Activated CD8-positive, alpha-beta memory T cell treated with anti-CD3 and anti-CD28 coated beads for 36 hours (primary cell): Measurements from ENCODE around the gene TUG1. TPM values are rescaled to one million over a fixed set of nuclear protein-coding genes. Genes with fewer than 3 reads are reported as not detected.

ENCODE experiments used
- CTCF ChIA-PET: fragments of 350-600 bp; sonication (Branson Sonifier 250); formaldehyde crosslinking; loops from one replicate; lab custom pipeline; 2021; ENCODE audit warnings: antibody characterized with exemption; lab: Charles Lee
- POLR2A ChIA-PET: fragments of 350-600 bp; sonication (Branson Sonifier 250); formaldehyde crosslinking; loops from one replicate; lab custom pipeline; 2021; ENCODE audit warnings: antibody characterized with exemption; lab: Charles Lee
- total RNA-seq, 2 experiments: library from RNA; stranded (reverse); gene quantifications; one replicate each; pipeline ENCODE4 v1.2.3, GENCODE V29; 2021

Gene TUG1
- total RNA-seq, 2 experiments from 2014 or later: 42.7 to 44.9 TPM

DNA sequence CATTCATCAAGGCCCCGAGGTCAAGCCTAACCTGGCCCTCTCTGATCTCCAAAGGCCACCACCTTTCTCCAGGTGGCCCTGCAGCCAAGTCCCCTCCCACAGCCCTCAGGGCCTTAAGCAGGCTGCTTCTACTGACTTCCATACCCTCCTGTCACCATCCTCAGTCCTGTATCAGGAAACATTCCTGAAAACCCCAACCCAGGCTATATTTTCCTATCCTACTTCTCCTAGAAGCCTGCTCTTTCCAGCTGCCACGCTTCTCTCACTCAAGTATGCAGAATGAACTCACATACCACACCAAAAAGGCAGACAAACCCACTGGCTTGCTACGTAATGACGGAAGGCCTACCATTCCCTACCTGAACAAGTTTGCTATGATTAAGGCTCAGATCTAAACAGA lies 24.1 kb upstream of the TUG1 start:
- ChIA-PET POLR2A (interaction anchor here (0.6 kb wide), 1 partner anchor 140 kb away, joined by 3 read pairs; no protein-coding TSS in a partner anchor), CTCF (interaction anchor here (1.0 kb wide), 1 partner anchor 8 kb away, joined by 3 read pairs; no protein-coding TSS in a partner anchor)

DNA sequence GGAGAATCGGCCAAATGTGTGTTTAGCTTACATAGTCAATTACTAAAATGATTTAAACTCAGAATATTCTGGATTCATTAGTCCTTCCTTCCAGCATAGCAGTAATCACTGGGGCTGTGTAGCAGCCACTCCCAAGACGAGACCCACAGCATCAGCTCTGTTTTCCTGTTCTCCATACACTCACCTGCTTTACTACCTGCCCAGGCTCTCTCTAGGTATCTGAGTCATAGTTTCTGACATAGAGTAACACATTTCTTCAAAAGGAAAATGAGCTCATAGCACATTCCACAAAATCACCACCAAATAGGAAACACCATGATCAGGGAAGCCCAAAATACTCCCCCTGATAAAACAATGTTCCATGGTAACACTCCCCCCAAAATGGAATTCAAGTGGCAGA lies 23.4 kb upstream of the TUG1 start:
- ChIA-PET POLR2A (no interaction called here), CTCF (interaction anchor here (1.0 to 1.1 kb wide), 2 partner anchors 8 to 203 kb away, joined by 3 read pairs; no protein-coding TSS in a partner anchor)

DNA sequence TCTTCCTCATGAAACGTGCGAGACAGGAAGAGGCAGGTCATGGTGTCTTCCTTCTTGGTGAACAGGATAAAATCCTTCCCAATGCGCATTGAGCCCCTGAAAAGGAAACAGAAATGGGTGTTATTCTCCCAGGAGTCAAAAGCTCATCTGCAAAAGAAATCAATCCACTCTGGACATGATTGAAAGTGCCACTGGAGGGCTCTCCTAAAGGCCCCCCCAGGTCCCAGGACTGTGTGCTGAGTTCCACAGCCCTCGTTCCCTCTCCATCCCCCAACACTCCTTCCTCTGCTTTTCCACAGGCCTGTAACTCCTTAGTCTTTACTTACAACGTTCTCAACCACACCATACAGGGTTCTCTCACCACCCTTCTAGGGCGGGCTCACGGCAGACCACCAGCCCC lies 22.7 kb upstream of the TUG1 start:
- ChIA-PET POLR2A (no interaction called here), CTCF (interaction anchor here (0.9 to 1.1 kb wide), 4 partner anchors 10 to 203 kb away, joined by 3 to 5 read pairs (median 3); no protein-coding TSS in a partner anchor)

DNA sequence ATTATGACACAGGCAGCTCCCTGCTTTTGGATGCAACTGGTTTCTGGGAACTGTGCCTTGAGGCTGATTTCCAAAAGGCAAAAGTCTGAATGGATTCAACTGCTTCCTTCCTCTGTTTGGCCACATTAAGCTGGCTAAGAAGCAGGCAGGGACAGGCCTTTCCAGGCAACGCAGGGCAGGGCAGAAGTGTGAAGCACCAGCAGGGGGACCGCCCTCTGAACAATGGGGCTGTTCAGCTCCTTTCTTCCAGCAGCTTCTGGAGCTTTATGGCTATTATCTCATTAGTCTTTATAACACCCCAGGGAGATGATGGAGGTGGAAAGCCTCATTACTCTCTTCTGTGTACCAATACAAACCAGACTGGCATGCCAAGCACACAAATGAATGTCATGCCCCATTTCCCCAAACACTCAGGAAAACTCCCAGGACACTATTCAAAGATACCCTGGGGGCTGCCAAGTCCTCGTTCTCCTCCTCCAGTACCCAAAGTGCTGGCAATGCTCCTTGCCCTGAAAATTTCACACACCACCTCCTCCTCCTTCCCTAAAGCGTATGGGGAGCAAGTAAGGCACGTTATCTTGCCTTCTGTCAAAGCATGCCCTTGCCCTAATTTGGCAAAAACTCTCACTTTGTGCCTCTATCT lies 21.8 kb upstream of the TUG1 start:
- POLR2A ChIA-PET: no interaction called here
- CTCF ChIA-PET: interaction anchor here (0.6 to 1.0 kb wide), 6 partner anchors 9 to 327 kb away, joined by 3 to 5 read pairs (median 4); no protein-coding TSS in a partner anchor

DNA sequence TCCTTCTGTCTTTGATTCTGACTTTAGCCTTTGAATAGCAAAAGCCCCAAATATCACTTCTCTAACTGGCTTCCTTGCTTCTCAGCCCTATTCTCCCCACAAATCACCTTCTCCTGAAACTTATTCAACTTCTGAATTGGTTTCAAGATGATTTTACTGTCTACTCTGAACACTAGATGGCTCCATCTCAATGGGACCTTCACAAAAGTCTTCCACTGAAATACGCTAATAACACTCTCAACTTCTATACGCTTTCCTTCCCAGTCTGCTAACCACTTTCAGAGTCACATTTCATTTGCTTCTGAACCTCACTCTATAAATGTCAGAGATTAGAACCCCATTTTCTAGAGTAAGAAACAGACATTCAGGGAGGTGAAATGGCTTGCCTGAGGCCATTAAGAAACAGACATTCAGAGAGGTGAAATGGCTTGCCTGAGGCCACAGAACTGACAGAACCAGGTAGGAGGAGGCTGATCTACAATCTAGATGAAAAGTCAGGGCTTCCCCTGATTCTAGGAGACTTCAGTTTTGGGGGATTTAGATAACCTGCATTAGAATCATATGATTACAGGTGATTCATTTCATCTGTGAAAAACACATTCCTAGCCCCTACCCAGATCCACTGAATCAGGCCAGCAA lies 21.1 kb upstream of the TUG1 start:
- ChIA-PET POLR2A (no interaction called here), CTCF (interaction anchor here (0.6 kb wide), 1 partner anchor 8 kb away, joined by 3 read pairs; no protein-coding TSS in a partner anchor)

DNA sequence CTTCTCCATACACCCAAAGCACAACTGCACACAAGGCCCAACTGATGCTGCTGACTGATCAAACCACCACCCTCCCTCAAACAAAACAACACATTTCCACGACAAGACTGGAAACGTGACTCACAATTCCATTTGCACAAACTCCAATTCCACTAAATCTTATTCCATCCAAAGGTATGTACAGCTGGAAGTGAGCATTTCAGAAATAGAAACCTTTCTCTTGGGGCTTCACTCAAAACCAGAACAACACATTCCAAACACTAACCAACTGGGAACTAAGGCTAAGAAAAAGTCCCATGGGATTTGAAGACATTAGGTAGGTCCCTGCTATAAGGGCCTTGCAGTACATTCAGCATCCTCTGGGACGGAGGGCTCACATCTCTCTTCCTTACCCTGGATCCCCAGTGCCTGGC lies 20.1 kb upstream of the TUG1 start:
- CTCF ChIA-PET: no interaction called here
- POLR2A ChIA-PET: no interaction called here

DNA sequence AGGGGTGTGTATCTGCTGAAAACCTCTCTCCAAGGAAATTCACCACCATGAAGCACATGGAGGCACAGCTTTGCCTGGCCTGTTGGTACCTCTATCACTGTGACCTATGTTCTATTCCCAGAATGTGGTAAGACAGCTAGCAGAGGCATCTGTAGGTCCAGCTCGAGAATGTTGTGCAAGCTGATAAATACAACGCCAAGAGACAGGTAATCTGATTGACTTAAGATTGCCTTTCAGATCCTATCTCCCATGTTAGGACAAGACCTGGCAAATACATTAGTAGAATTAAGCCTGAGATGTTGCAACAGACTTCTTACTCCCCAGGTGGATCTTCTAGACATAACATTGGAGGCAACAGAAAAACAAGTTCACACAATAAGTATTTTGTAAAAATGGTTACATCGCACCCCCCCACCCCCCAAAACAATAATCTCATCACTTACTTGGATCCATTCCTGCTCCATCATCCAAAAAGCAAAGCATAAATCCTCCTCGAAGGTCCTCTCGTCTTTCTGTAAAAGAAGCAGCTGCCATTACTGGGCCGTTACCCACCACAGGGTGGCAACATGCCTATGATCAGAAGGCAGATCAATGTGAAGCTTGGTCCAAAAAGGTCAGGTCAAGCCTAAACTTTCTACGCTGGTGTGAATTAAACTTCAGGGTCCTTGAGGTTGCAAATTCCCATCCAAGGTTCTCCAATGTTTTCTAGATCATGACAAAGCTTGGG lies 19.0 kb upstream of the TUG1 start:
- ChIA-PET CTCF (no interaction called here), POLR2A (no interaction called here)

DNA sequence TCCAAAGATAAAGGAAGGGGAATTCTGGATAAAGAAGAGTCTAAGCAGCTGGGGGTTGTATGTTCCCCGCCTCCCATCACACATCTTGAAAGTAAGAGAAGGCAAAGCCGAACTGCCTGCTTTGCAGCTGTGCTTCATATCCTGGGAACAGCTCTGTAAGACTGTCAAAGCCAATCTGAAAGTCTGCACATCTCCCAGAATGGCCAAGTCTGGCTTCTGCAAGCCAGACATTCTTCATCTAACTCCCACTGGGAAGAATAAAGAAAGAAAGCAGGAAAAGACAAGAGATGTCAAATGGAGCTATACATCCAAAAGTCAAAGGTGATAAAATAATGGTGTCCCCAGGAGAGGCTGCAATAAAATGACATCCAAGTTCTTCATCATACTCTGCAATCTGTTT lies 15.9 kb upstream of the TUG1 start:
- ChIA-PET CTCF (interaction anchor here (2.1 kb wide), 1 partner anchor 132 kb away, joined by 7 read pairs; no protein-coding TSS in a partner anchor), POLR2A (no interaction called here)

DNA sequence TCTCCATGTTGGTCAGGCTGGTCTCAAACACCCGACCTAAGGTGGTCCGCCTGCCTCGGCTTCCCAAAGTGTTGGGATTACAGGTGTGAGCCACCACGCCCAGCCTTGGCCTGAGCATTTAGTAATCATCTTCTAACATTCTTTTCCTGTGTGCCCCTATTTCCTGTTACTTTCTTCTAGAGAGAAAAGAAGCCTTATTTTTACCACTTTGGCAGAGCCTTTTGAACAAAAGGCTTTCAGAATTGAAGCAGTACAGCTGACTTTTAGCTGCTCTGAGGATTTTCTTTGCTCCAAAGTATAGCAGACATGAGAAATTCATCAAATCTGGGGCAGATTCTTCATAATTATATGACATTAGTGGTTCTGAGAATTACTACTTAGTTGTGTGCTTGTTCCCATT lies 13.9 kb upstream of the TUG1 start:
- ChIA-PET POLR2A (interaction anchor here (0.6 kb wide), 1 partner anchor 94 kb away, joined by 3 read pairs; no protein-coding TSS in a partner anchor), CTCF (no interaction called here)

DNA sequence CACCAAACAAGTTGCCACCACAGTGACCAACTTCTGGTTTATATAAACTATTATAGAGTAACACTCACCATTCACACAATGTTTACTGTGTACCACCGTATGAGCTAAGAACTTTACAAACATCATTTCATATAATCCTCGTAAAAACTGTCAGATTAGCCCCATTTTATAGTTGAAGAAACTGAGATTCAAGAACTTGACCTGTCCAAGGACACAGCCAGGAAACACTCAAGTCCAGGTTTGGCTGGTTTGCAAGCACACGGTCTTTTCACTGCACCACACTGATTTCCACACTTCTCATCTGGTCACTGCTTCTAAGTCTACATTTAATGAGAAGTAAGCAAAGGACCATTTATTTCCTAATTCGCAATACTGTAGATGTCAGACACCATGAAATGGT lies 4.2 kb upstream of the TUG1 start:
- ChIA-PET CTCF (interaction anchor here (1.1 kb wide), 1 partner anchor 121 kb away, joined by 4 read pairs; no protein-coding TSS in a partner anchor), POLR2A (no interaction called here)

DNA sequence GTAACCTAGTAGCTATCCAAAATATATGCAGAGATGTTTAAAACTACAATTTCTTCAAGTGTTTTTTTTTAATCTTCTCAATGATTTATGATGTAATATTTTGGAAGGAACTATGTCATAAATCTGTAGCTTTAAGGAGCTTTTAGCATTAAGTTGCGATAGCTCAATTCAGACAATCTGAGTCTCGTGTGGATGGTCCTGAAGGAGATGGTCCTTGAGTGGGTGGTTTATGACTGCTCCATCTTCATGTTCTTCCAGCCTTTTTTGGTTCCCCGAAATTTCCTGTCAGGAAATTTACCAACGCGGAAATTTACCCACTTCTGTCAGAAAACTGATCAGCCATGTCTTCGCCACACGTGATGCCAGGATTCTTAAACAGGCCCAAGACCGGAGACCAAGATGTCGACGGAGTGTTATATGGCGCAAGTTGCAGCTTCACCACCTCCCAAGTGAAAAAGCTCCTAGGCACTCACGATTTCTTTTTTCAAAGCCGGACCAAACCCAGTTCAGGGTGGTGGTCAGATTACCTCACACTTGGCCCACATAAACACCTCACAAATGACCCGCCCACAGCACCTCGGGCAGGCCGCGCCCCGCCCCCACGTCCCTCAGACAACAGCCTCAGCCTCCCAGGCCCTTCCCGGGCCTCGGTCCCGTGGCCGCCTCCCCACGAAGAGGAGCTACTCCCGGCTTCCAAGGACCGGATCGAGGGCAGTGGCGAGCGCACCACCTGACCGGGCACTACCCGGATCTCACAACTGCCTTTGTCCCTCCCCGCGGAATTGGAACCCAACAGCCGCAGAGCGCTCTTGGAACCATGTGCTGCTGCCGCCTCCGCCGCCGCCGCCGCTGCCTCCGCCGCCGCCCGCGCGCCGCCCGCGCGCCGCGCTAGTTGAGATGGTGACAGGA lies 796 bp upstream of the TUG1 start, which contains the start of gene MORC2:
MORC2 (minus strand) TSS at position 760 of the 909 bp plus-strand sequence. CDS start 885 bp downstream, outside the sequence.
- POLR2A ChIA-PET: interaction anchor here (0.7 to 3.2 kb wide), 7 partner anchors 13 to 1874 kb away, joined by 3 to 35 read pairs (median 5); partner anchors contain the start of genes PATZ1 and RNF185
- CTCF ChIA-PET: interaction anchor here (0.5 to 3.0 kb wide), 5 partner anchors 11 to 333 kb away, joined by 3 to 11 read pairs (median 5); partner anchors contain the start of gene SLC35E4

DNA sequence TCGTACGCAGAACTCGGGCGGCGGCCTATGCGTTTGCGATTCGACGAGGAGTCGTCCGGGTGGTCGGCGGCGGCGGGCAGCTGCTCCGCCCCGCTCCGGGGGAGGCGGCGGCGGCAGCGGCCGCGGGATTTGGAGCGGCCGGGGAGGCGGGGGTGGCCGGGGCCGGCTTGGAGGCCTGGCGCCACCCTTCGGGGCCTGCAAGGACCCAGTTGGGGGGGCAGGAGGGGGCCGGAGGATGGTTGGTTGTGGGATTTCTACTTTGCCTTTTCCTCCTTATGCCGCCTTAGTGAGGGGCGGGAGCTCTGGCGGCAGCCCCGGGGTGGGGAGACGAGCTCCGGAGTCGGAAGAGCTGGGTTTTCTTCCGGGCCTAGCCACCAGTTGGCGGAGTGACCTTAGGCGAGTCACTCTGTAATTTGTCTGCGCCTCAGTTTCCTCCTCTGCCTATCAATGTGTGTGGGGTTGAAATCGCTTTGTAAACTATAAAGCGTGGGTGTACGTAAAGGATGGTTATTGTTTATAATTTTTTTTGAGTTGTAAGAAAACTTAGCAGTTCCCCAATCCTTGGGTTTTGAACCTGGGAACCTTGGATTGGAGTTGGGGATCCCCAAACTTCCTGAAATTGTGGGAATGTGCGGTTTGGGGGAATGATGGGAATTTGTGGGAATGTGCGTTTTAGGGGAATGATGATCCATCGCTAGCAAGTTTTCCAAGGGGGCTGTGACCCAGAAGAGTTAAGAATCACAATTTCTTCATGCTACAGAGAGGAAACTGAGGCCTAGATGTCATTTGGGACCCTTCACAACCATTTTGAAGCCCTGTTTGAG lies 679 bp downstream of the TUG1 start:
- POLR2A ChIA-PET: interaction anchor here (0.7 to 3.2 kb wide), 9 partner anchors 10 to 1876 kb away, joined by 3 to 35 read pairs (median 5); partner anchors contain the start of genes PATZ1, RNF185, SELENOM and SMTN
- CTCF ChIA-PET: interaction anchor here (0.6 to 3.0 kb wide), 6 partner anchors 10 to 335 kb away, joined by 3 to 11 read pairs (median 4); partner anchors contain the start of gene SLC35E4

DNA sequence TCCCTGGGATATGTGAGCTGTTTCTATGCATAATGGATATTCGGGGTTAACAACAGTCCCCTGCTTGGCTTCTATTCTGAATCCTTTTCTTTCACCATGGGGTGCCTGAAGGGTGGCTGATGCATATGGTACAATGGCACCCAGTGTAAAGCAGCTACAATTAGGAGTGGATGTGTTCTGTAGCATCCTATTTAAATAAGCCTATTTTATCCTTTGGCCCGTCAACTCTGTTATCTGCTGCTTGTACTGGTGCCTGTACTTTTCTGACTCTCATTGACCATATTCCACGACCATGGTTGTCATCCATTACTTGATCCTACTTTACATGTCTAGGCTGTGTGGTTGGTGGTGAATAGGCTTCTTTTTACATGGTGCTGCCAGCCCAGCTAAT lies 1.3 kb downstream of the TUG1 start:
- ChIA-PET POLR2A (interaction anchor here (1.0 to 3.2 kb wide), 3 partner anchors 110 to 137 kb away, joined by 5 to 35 read pairs (median 6); partner anchors contain the start of genes SELENOM and SMTN), CTCF (interaction anchor here (1.5 to 3.0 kb wide), 3 partner anchors 24 to 115 kb away, joined by 3 to 11 read pairs (median 5); no protein-coding TSS in a partner anchor)

DNA sequence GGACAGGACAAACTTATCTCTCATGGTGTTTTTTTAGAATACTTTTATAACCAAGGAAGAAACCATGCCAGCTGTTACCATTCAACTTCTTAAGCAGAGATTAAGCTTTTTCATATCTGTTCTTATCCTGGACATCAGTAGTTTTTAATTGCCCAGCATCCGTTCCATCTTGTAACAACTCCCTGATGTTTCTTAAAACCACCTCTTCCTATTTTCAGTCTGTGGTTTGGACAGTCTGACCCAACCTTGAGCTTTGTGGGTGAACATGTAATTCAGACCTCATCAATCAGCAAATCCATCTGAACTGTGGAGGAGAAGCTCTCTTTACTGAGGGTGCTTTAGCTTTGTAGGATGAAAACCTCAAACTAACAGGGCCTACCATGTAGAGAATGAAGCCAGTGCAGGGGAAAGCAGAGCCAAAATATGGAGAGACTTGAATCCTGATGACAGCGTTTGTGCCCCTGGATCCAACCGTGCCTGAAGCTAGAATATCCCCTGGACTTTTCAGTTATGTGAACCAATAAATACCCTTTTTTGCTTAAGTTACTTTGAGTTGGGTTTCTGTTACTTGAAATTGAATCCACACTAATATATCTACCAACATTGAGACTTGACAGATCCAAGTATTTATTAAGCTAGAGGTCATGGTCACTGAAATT lies 9.4 kb downstream of the TUG1 start:
- POLR2A ChIA-PET: interaction anchor here (1.4 kb wide), 1 partner anchor 9 kb away, joined by 4 read pairs; the partner anchor contains the start of gene TUG1
- CTCF ChIA-PET: interaction anchor here (0.6 to 1.6 kb wide), 3 partner anchors 58 to 74 kb away, joined by 3 read pairs; no protein-coding TSS in a partner anchor

DNA sequence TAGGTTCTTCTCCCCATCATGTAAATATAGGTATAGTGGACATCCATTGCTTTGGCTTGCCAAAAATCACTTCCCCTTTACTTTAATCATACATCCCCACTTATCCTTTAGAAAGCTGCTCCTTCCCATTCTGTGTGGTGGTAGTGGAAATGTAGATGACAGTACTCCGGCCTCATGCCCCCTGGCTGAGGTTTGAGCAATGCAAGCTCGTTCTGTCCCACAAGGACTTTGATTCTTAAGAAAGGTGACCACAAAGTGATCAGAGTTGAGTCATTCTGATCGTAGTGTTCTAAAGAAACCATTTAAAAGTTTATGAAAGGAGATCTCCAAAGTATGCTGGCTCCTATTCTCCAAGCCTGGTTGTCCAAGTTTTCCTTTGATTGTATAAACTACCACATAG lies 10.9 kb downstream of the TUG1 start:
- POLR2A ChIA-PET: interaction anchor here (1.4 kb wide), 1 partner anchor 11 kb away, joined by 4 read pairs; the partner anchor contains the start of gene TUG1

DNA sequence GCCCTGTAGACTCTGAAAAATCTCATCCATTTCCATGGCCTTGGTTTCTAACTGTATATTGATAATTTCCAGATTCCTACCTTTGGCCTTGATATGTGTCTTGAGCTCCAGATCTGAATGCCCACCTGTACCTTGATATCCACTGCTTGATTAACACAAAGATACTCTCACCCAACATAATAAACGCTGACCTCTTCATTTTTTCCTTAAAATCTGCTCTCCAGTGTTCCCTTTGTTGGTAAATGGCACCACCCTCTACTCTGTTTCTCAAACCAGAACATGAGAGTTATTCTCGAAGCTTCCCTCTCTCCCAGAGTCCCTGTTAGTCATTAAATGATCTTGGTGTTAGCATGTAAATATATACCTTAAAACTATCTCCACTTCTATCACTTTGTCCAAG lies 13.4 kb downstream of the TUG1 start:
- ChIA-PET POLR2A (no interaction called here), CTCF (no interaction called here)

More for the DNA sequence above, 10.9 kb downstream of the TUG1 start:
- CTCF ChIA-PET: interaction anchor here (1.0 kb wide), 1 partner anchor 11 kb away, joined by 3 read pairs; the partner anchor contains the start of gene TUG1
